ENCODE measurements around the gene SLC17A5. TPM values are rescaled to one million over a fixed set of nuclear protein-coding genes. Genes with fewer than 3 reads are reported as not detected.

SLC17A5 gene
- total RNA-seq, 2 donors from 2014 or later = 4.4 to 8.3 TPM

DNA sequence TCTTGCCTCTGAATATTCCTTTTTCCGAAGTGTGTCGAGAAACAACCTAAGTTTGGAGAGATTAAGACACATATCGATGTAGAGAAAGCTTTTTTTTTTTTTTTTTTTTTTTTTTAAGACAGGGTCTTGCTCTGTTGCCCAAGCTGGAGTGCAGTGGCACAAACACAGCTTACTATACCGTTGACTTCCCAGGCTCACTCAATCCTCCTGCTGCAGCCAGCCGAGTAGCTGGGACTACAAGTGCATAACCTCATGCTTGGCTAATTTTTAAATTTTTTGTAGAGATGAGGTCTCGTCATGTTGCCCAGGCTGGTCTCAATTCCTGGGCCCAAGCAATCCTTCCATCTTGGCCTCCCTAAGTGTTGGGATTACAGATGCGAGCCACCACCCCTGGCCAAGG is 21.4 kb downstream of the SLC17A5 start:
- Mint-ChIP-seq H3K27me3 (ENCODE audit: insufficient read depth) (no peaks in the 10 kb centered on the region), H3K4me1 (no peaks in the 10 kb centered on the region), H3K27ac (no peak overlapping the region), H3K9me3 (no peaks in the 10 kb centered on the region), H3K4me3 (no peak overlapping the region), H3K36me3 (ENCODE audit: low read depth) (peaks cover 4% of the 10 kb centered on the region)
- 96 to 100% methylated on average over 6 to 7 of the region's 7 CpGs for WGBS, 2 experiments (ENCODE audit: insufficient coverage in 1 of 2, insufficient read length in 1 of 2)
- Histone ChIP-seq H3K36me3 (ENCODE audit: control insufficient read depth, insufficient read depth, low read length) (no peaks in the 10 kb centered on the region), H3K27me3 (ENCODE audit: control insufficient read depth, insufficient read depth, low read length, poor library complexity, severe bottlenecking) (no peaks in the 10 kb centered on the region), H3K9ac (ENCODE audit: extremely low read depth, low read length, poor library complexity, severe bottlenecking) (no peak overlapping the region), H3K9me3 (ENCODE audit: control insufficient read depth, low read length) (no peaks in the 10 kb centered on the region), H3K4me3 (ENCODE audit: low read length) (no peak overlapping the region), H3K4me1 (ENCODE audit: control insufficient read depth, insufficient read depth, low read length) (no peaks in the 10 kb centered on the region), H3K27ac (ENCODE audit: low read depth, low read length) (no peak overlapping the region)
- DNase-seq = no peak
- TF ChIP-seq, protein P1, sequence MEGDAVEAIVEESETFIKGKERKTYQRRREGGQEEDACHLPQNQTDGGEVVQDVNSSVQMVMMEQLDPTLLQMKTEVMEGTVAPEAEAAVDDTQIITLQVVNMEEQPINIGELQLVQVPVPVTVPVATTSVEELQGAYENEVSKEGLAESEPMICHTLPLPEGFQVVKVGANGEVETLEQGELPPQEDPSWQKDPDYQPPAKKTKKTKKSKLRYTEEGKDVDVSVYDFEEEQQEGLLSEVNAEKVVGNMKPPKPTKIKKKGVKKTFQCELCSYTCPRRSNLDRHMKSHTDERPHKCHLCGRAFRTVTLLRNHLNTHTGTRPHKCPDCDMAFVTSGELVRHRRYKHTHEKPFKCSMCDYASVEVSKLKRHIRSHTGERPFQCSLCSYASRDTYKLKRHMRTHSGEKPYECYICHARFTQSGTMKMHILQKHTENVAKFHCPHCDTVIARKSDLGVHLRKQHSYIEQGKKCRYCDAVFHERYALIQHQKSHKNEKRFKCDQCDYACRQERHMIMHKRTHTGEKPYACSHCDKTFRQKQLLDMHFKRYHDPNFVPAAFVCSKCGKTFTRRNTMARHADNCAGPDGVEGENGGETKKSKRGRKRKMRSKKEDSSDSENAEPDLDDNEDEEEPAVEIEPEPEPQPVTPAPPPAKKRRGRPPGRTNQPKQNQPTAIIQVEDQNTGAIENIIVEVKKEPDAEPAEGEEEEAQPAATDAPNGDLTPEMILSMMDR (conservative IDR thresholded peaks at IDR 0.05) = no peak

DNA sequence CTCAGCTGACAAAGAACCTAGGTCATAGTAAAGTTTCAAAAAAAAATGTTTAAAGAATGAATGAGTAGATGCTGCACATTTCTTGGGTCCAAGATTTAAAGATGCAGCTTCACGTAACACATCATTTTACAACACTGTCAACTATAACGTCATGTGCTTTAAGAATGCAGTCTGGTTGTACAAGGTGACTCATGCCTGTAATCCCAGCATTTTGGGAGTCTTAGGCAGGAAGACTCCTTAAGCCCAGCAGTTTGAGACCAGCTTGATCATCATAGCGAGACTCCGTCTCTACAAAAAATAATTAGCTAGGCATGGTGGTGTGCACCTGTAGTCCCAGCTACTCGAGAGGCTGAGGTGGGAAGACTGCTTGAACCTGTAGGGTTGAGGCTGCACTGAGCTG is 21.9 kb downstream of the SLC17A5 start:
- no peaks in the 10 kb centered on the region for H3K9me3 ChIP-seq (ENCODE audit: control insufficient read depth, low read length)
- no peak overlapping the region for H3K4me3 Mint-ChIP-seq
- TF ChIP-seq, protein P1 (conservative IDR thresholded peaks at IDR 0.05) = no peak
- H3K4me1 ChIP-seq (ENCODE audit: control insufficient read depth, insufficient read depth, low read length) = no peaks in the 10 kb centered on the region
- WGBS, 2 experiments (ENCODE audit: insufficient coverage in 1 of 2, insufficient read length in 1 of 2) = 92 to 93% methylated on average over 5 of the region's 5 CpGs
- H3K9me3 Mint-ChIP-seq = no peaks in the 10 kb centered on the region
- no peaks in the 10 kb centered on the region for H3K36me3 ChIP-seq (ENCODE audit: control insufficient read depth, insufficient read depth, low read length)
- H3K4me3 ChIP-seq (ENCODE audit: low read length) = no peak overlapping the region
- DNase-seq = no peak
- no peak overlapping the region for H3K27ac Mint-ChIP-seq
- H3K36me3 Mint-ChIP-seq (ENCODE audit: low read depth) = peaks cover 4% of the 10 kb centered on the region
- no peak overlapping the region for H3K27ac ChIP-seq (ENCODE audit: low read depth, low read length)
- no peaks in the 10 kb centered on the region for H3K4me1 Mint-ChIP-seq
- H3K9ac ChIP-seq (ENCODE audit: extremely low read depth, low read length, poor library complexity, severe bottlenecking) = no peak overlapping the region
- H3K27me3 ChIP-seq (ENCODE audit: control insufficient read depth, insufficient read depth, low read length, poor library complexity, severe bottlenecking) = no peaks in the 10 kb centered on the region
- H3K27me3 Mint-ChIP-seq (ENCODE audit: insufficient read depth) = no peaks in the 10 kb centered on the region

DNA sequence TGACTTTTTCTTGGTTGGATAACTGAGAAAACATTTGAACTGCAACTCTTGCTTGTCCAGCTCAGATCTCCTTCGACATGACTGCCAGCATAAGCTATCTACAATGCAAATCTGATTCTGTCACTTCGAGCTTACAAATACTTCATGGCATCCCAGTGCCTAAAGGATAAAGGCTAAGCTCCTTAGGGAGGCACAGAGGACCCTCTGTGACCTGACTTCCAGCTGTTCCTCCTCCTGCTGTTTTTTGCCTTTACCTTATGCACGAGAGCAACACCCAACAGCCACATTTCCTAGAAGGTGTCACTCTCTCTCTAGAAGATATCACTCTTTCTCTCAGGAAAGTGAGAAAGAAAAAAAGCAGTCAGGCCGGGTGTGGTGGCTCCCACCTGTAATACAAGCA is 23.4 kb downstream of the SLC17A5 start:
- Mint-ChIP-seq H3K4me3 (no peak overlapping the region), H3K27ac (no peak overlapping the region), H3K9me3 (no peaks in the 10 kb centered on the region), H3K4me1 (peaks cover 4% of the 10 kb centered on the region), H3K36me3 (ENCODE audit: low read depth) (peaks cover 4% of the 10 kb centered on the region), H3K27me3 (ENCODE audit: insufficient read depth) (no peaks in the 10 kb centered on the region)
- Histone ChIP-seq H3K27ac (ENCODE audit: low read depth, low read length) (no peak overlapping the region), H3K4me1 (ENCODE audit: control insufficient read depth, insufficient read depth, low read length) (no peaks in the 10 kb centered on the region), H3K27me3 (ENCODE audit: control insufficient read depth, insufficient read depth, low read length, poor library complexity, severe bottlenecking) (no peaks in the 10 kb centered on the region), H3K9me3 (ENCODE audit: control insufficient read depth, low read length) (no peaks in the 10 kb centered on the region), H3K36me3 (ENCODE audit: control insufficient read depth, insufficient read depth, low read length) (no peaks in the 10 kb centered on the region), H3K4me3 (ENCODE audit: low read length) (no peak overlapping the region), H3K9ac (ENCODE audit: extremely low read depth, low read length, poor library complexity, severe bottlenecking) (no peak overlapping the region)
- WGBS, 2 experiments (ENCODE audit: insufficient coverage in 1 of 2, insufficient read length in 1 of 2) = 81 to 87% methylated on average over 2 to 4 of the region's 4 CpGs
- TF ChIP-seq, protein P1 (conservative IDR thresholded peaks at IDR 0.05) = no peak
- DNase-seq = no peak
